Measurements from ENCODE around the gene MSL1.
"Not testable (repeated sequence)": the region's sequence is repeated elsewhere in the genome, so short reads cannot be mapped to it uniquely, and the experiment has no call there.

Gene MSL1

DNA sequence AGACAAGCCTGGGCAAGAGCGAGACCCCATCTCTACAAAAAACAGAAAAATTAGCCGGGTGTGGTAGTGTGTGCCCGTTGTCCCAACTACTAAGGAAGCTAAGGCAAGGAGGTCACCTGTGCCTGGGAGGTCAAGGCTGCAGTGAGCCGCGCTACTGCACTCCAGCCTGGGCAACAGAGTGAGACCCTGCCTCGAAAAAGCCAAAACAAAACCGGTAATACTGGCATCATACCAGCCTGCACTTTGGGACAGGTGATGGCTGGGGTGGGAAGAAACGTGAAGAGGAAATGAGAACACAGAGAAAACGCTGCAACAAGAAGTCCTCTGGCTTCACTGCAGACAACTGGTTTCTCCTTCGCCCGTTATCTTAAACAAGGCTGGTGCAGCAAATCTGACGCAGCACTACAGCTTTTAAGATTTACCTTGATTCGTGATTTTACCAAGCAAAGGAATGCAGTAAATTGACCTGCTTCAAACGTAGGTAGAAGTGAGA lies 17.8 kb downstream of the MSL1 start:
- DNase-seq = no peak

DNA sequence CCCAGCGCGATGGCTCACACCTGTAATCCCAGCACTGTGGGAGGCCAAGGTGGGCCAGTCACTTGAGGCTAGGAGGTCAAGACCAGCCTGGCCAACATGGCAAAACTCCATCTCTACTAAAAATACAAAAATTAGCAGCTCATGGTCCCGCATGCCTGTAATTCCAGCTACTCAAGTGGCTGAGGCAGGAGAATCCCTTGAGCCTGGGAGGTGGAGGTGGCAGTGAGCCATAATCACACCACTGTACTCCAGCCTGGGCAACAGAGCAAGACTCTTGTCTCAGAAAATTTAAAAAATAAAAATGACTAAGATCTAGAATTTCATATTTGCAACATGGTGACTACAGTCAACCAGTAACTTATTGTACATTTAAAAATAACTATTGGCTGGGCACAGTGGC lies 21.4 kb downstream of the MSL1 start:
- DNase-seq = not testable (repeated sequence)

DNA sequence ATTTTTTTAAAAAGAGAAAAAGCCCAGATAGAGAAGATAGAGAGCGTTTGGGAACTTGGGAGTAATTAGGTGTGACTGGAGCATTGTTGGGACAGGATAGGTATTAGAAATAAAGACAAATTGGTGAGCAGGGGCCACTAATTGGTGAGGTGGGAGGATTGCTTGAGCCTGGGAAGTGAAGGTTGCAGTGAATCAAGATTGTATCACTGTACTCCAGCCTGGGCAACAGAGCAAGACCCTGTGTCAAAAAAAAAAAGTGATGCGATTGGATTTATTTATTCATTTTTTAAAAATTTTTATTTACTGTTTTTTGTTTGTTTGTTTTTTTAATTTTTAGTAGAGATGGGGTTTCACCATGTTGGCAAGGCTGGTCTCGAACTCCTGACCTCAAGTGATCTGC lies 23.7 kb downstream of the MSL1 start:
- no peak for DNase-seq

DNA sequence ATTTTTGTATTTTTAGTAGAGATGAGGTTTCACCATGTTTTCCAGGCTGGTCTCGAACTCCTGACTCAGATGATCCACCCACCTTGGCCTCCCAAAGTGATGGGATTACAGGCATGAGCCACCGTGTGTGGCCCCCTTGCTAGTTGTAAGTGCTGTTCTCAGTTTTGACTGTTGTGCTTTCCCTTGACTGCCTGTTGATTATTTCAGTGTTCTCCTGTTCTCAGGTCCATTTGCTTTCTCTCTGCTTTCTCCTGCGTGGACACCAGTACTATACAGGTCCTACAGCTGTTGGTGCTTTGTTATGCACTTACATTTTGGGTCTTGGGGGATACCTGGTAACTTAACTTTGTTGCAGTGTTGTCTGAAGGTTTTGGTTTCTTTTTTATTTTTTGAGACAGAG lies 26.8 kb downstream of the MSL1 start:
- no peak for DNase-seq

DNA sequence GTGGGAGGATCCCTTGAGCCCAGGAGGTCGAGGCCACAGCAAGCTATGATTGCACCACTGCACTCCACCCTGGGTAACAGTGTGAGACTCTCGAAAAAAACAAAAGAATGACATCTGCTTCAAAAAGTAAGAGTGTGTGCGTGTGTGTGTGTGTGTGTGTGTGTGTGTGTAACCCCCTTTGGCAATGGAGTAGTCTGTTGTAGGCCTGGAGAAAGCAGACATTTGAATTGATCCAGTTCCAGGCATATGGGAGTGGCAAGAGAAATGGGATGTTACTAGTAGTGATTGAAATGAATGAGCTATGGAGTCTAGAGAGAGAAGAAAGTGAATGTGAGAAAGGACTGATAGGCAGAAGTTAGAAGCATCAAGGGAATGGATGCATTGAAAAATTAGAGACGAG lies 28.5 kb downstream of the MSL1 start:
- DNase-seq = no peak

DNA sequence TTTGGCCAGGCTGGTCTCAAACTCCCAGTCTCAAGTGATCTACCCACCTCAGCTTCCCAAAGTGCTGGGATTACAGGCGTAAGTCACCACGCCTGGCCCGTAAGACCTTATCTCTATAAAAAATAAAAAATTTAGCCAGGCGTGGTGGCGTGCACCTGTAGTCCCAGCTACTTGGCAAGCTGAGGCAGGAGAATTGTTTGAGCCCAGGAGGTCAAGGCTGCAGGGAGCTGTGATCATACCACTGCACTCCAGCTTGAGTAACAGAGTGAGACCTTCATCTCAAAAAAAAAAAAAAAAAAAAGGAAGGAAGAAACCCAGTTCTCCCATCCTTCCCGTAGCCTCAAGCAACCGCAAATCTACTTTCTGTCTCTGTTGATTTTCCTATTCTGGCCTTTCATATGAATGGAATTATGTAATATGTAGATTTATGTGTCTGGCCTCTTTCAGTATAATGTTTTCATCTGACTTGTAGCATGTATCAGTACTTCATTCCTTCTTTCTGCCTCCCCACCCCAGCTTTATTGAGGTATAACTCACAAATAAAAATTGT lies 29.7 kb downstream of the MSL1 start:
- no peak for DNase-seq

DNA sequence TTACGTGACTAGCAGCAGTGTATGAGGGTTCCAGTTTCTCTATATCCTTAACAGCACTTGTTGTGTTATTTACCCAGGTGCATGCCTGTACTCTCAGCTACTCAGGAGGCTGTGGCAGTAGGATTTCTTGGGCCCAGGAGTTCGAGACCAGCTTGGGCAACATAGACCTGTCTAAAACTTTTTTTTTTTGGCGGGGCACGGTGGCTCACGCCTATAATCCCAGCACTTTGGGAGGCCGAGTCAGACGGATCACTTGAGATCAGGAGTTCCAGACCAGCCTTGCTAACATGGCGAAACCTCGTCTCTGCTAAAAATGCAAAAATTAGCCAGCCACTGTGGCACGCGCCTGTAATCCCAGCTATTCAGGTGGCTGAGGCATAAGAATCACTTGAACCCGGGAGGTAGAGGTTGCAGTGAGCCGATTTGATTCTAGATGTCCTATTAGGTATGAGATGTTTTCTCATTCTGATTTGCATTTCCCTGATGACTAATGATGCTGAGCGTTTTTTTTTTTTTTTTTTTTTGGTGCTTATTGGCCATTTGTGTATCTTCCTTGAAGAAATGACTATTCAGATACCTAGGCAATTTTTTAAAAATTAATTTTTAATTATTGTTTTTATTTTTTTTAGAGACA lies 31.9 kb downstream of the MSL1 start:
- peak; percentile 52 for DNase-seq

DNA sequence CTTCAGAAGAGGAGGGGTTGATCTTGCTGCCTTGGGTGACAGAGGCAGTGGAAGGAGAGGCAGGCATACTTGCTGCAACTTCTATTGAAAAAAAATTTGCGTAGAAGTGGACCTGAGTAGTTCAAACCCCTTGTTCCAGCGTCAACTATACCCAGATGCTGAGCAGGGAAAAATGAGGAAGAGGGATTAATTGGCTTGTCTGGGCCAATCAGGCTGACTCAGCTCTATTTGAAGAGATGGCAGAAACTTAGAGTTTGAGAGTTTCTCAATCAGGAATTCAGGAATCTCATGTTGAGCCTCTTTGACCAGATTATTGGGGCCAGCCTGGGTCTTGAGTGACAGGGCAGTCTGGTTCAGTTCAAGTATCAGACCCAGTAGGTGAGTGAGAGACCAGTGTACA lies 36.2 kb downstream of the MSL1 start:
- no peak for DNase-seq

DNA sequence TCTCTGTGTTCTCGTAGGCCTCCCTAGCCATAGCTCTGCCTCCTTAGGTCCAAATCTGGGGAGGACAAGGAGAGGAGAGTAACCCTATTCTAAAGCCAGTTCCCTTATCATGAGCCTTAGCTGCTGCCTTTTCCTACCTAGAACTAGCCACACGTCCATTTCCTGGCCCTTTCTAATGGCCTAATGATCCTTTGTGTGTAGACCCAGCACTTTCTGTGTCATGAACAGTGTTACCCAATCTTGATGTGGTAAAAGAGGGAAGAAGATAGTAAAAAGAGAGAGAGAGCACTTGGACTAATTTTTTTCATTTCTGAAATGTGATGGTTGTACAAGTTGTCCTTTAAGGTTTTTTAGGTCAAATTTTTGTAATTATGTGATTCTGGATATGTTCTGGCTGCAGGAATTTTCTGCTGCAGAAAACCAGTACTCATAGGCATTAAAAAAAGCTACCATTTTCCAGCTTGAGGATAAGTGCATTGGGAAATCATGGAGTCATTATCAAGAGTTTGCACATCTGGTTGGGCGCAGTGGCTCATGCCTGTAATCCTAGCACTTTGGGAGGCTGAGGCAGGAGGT lies 36.8 kb downstream of the MSL1 start:
- DNase-seq = no peak

DNA sequence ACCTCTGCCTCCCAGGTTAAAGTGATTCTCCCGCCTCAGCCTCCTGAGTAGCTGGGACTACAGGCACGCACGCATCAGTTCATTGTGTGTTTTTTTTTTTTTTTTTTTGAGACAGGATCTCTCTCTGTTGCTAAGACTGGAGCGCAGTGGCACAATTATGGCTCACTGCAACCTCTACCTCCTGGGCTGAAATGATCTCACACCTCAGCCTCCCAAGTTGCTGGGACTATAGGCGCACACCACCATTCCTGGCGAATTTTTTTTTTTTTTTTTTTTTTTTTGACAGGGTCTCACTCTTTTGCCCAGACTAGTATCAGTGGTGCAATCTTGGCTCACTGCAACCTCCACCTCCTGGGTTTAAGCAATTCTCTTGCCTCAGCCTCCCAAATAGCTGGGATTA lies 37.7 kb downstream of the MSL1 start:
- DNase-seq = no peak

DNA sequence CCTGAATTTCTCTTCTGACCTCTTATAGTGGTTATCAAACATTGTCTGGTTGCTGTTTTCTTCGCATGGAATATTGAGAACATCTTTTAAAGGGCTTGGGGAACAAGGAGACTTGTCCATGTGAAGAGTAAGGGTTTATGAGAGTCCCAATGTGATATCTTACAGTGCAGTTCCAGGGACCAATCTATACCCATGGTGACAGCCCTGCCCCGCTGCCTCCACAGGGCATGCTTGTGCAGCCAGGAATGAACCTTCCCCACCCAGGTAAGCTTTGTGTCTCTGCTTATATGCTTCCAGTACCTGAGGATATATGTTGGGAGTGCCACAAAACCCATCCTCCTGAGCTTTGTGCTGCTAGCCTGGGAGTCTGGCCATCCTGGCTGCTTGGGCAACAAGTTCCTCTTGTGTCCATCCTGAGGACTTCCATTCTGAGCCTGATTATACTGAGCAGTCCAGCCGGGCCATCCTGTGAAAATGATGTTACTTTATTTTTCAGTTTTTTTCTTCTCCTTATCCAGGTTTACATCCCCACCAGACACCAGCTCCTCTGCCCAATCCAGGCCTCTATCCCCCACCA lies 46.0 kb downstream of the MSL1 start:
- no peak for DNase-seq

DNA sequence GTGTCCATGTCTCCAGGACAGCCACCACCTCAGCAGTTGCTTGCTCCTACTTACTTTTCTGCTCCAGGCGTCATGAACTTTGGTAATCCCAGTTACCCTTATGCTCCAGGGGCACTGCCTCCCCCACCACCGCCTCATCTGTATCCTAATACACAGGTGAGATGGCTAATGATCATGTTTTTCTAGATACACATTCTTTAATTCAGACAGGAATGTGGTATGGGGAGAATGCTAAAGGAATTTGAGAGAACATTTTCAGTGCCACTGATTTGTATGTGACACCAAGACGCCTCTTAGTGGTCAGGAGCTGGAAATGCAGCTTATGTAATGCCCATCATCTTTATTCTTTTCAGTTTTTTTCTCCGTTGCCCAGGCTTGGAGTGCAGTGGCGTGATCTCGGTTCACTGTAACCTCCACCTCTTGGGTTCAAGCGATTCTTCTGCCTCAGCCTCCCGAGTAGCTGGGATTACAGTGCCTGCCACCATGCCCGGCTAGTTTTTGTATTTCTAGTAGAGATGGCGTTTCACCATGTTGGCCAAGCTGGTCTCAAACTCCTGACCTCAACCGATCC lies 46.6 kb downstream of the MSL1 start:
- DNase-seq = peak; percentile 59

DNA sequence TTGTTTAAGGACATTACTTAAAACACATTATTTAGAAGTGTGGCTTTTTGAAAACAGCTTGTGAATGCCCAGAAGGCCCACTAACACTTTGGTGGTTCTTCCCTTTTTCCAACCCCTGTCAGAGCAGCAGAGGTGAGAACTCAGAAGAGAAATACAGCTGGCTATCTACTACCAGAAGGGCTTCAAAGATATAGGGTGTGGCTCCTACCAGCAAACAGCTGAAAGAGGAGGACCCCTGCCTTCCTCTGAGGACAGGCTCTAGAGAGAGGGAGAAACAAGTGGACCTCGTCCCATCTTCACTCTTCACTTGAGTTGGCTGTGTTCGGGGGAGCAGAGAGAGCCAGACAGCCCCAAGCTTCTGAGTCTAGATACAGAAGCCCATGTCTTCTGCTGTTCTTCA lies 48.6 kb downstream of the MSL1 start:
- DNase-seq = no peak

DNA sequence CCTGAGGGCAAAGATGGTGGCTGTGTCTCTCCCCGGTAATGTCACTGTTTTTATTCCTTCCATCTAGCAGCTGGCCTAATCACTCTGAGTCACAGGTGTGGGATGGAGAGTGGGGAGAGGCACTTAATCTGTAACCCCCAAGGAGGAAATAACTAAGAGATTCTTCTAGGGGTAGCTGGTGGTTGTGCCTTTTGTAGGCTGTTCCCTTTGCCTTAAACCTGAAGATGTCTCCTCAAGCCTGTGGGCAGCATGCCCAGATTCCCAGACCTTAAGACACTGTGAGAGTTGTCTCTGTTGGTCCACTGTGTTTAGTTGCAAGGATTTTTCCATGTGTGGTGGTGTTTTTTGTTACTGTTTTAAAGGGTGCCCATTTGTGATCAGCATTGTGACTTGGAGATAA lies 50.0 kb downstream of the MSL1 start:
- DNase-seq = no peak

DNA sequence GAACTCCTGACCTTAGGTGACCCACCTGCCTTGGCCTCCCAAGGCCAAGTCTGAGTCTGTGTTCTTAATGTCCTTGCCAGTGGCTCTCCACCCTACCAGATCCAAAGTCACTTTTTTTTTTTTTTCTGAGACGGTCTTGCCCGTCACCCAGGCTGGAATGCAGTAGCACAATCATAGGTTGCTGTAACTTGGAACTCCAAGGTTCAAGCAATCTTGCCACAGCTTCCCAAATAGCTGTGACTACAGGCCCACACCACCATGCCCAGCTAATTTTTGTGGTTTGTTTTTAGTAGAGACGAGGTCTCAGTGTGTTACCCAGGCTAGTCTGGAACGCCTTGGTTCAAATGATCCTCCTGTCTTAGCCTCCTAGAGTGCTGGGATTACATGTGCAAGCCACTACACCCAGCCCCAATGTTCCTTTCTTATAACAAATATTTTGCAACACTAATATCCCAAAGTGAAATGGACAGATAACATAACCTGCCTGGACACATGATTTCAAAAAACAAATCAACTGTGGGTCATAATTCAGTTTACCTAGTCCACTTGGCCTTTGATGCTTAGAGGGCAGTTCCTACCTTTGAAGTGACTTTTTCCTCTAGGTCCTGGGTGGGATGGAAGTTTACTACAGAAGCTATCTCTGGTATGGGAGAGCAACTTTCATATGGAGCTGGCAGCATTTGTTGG lies 51.5 kb downstream of the MSL1 start:
- no peak for DNase-seq

DNA sequence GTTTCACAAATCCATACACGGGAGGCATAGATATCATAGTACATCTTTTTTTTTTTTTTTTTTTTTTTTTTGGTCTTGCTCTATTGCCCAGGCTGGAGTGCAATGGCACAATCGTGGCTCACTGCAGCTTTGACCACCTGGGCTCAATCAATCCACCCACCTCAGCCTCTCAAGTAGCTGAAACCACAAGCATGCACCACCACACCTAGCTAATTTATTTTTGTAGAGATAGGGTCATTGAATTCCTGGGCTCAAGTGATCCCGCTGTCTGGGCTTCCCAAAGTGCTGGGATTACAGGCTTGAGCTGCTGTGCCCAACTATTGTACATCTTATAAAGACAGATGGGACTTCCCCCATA lies 52.0 kb downstream of the MSL1 start:
- no peak for DNase-seq

DNA sequence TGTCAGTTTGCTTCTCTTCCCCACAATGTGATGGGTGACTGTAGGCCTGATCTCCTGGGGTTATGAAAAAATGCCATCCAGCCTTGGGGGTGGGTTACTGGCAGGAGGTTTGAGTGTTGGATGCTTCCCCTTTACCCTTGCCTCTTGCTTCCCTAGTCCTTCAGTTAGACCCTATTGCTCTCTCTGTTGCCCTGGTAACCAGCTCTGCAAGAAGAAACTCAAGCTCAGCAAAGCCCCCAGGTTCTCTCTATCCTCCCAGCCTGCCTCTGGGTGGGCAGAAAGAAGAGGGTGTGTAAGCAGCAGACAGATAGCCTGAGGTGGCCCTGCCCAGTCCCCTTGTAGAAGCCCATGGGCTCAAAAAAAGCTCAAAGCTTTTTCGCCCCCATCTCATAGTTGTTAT lies 52.7 kb downstream of the MSL1 start:
- DNase-seq = no peak

DNA sequence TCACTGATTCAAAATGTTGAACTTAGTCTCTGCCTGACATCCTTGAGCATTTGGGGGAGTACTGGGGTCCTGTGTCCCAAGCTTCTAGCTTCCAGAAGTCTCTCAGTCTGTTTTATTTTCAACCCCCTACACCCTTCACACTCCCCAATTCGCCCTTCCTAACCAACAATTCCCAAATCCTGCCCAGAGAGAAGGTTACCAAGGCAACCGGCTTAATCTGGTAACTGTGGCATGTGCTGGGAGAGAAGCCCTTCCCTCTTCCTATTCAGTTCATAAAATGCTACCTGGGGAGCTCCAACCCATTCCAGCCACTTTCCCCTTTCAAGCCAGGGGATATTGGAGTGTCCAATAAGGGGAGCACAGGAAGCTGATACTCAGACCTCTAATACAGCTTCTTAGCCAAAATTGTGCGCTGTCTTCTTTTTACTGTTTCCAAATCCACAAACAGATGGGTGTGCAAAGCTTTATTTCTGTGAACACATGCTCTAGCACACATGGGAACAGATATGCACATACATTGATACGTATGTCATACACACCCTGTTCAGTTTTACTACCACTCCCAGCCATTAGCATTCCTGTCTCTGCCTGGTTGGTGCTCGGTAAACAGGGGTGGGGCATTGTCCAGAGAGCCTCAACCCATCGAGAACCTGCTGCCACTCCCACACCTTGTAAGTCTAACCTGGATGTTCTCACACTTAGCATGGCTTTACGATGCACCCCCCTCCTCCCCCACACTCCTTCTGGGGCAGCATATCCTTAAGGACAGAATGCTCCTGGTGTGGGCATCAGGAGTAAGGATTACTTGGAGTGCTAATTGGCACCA lies 54.4 kb downstream of the MSL1 start:
- DNase-seq = no peak

DNA sequence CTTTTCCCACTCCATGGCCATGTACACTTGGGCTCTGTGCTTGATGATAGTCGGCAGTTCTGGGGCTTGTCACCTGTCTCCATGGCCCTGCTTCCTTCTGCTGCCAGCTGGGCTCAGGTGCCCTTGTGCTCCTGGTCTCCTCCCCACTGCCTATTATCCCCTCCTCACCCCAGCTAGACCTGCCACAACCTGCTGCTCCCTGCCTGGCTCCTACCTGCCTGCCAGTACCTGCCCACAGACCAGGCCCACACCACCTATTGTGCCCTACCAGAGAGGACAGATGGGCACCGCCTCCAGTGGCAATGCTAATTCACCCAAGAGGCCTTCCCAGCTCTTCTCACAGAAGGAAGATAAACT lies 55.0 kb downstream of the MSL1 start:
- DNase-seq = no peak

DNA sequence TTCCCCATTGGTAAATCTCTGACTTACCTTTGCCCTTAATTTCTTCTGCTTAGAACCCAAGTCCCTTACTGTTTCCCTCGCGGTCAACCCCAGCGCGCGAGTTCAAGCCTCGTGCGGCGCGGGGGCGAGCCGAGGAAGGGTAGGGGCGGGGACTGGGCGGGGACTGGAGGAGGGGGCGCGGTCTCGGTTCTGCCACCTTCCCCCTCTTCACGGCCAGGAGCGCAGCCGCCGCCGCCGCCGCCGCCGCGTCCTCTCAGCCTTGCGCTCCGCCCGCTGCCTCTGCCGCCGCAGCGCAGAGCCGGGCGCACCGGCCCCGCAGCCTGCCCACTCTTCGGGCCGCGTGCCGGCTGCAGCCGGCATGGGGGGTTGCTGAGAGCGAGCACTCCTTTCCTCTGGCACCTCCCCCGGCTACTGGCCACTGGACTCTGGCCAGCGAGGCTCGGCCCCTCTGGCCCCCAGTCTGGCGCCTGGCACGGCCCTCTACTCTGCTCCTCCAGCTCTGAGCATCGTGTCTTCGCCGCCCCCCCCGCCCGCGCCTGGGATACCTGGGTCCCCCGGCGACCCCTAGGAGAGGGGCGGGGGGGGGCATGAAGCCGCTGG lies 55.6 kb downstream of the MSL1 start, which contains the start of gene RAPGEFL1:
TSS of gene RAPGEFL1 (plus strand) at position 196 of the 600 bp plus-strand sequence. CDS start at position 588, 392 bp downstream.
- DNase-seq = peak; percentile 84

DNA sequence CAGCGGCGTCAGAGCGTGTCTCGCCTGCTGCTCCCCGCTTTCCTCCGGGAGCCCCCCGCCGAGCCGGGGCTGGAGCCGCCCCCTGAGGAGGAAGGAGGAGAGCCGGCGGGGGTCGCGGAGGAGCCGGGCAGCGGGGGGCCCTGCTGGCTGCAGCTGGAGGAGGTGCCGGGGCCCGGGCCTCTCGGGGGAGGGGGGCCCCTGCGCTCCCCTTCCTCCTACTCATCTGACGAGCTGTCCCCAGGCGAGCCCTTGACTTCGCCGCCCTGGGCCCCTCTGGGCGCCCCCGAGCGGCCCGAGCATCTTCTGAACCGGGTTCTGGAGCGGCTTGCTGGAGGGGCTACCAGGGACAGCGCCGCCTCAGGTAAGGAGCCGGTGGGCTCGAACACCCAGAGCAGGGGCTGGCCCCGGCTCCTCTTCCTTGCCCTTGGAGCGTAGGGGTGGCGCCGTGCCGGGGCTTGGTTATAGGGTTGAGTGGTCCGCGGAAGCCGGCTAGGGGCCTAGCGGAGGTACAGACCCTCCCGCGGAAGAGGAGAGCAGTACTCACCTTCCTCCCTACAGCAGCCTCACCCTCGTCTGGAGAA lies 56.3 kb downstream of the MSL1 start:
- DNase-seq = no peak

DNA sequence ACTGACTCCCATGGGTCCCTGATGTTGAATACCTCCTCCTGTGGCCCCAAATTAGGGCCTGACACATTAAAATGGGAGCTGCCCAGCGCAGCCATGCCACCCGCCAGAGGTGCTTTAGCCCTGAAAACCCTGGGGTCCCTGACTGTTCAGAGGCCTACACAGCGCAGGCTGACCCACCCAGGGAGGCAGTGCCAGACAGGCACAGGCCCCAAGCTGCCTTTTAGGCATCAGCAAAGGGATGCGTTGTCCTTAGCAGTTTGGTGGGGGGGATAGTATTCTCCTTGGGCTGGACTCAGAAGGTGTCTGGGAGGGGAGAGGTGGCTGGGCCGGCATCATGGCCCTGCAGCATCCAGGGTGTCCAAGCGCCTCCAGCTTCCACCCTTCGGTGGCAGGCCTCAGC lies 56.9 kb downstream of the MSL1 start:
- DNase-seq = no peak

Data from activated CD4-positive, alpha-beta T cell treated with anti-CD3 and anti-CD28 coated beads, Interleukin-10, Interleukin-2, amounts not matched to agents 100 ng/mL and 50 ng/mL, durations not matched to agents 16 hours and 8 hours (primary cell).